ENCODE data around the gene NFATC2IP. TPM values are rescaled to one million over a fixed set of nuclear protein-coding genes. Genes with fewer than 3 reads are reported as not detected.
"Not testable (repeated sequence)": the region's sequence is repeated elsewhere in the genome, so short reads cannot be mapped to it uniquely, and the experiment has no call there.

Gene NFATC2IP
- total and polyA plus RNA-seq, 4 donors: 5.8 to 17.6 (median 11.9) TPM

DNA sequence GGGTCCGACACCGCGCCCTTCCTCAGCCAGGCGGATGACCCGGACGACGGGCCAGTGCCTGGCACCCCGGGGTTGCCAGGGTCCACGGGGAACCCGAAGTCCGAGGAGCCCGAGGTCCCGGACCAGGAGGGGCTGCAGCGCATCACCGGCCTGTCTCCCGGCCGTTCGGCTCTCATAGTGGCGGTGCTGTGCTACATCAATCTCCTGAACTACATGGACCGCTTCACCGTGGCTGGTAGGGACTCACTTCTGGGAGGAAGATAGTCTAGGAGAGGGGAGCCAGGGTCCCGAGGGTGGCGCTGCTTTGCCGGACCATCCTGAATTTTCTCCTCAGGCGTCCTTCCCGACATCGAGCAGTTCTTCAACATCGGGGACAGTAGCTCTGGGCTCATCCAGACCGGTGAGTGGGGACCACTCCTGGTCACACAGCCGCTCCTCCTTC lies 24.4 kb downstream of the NFATC2IP start:
- peaks cover 0 to 27% (median 18%) of the 10 kb centered on the region in 4 donors for H3K4me1 ChIP-seq (ENCODE audit: control insufficient read depth in 4 of 4, insufficient read depth in 4 of 4, low read length in 3 of 4)
- peaks cover 0 to 7% (median 0%) of the 10 kb centered on the region in 4 donors for H3K36me3 ChIP-seq (ENCODE audit: control insufficient read depth in 4 of 4, insufficient read depth in 3 of 4, low read depth in 1 of 4, low read length in 3 of 4)
- no peak overlapping the region for H3K27ac ChIP-seq (ENCODE audit: low read depth in 1 of 2, low read length in 2 of 2)
- peak overlapping the region; percentile 15 to 21 for H3K9ac ChIP-seq (ENCODE audit: low read depth in 1 of 2, low read length in 2 of 2)
- H3K27me3 ChIP-seq (ENCODE audit: control insufficient read depth in 4 of 4, insufficient read depth in 4 of 4, low read length in 3 of 4): no peaks in the 10 kb centered on the region
- TF ChIP-seq, protein P1, sequence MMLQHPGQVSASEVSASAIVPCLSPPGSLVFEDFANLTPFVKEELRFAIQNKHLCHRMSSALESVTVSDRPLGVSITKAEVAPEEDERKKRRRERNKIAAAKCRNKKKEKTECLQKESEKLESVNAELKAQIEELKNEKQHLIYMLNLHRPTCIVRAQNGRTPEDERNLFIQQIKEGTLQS (IDR thresholded peaks at IDR 0.05): no peak
- no peak for TF ChIP-seq FOXA2 (IDR thresholded peaks at IDR 0.05)
- TF ChIP-seq, protein P2, sequence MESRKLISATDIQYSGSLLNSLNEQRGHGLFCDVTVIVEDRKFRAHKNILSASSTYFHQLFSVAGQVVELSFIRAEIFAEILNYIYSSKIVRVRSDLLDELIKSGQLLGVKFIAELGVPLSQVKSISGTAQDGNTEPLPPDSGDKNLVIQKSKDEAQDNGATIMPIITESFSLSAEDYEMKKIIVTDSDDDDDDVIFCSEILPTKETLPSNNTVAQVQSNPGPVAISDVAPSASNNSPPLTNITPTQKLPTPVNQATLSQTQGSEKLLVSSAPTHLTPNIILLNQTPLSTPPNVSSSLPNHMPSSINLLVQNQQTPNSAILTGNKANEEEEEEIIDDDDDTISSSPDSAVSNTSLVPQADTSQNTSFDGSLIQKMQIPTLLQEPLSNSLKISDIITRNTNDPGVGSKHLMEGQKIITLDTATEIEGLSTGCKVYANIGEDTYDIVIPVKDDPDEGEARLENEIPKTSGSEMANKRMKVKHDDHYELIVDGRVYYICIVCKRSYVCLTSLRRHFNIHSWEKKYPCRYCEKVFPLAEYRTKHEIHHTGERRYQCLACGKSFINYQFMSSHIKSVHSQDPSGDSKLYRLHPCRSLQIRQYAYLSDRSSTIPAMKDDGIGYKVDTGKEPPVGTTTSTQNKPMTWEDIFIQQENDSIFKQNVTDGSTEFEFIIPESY (IDR thresholded peaks at IDR 0.05): no peak
- TF ChIP-seq, protein P3, sequence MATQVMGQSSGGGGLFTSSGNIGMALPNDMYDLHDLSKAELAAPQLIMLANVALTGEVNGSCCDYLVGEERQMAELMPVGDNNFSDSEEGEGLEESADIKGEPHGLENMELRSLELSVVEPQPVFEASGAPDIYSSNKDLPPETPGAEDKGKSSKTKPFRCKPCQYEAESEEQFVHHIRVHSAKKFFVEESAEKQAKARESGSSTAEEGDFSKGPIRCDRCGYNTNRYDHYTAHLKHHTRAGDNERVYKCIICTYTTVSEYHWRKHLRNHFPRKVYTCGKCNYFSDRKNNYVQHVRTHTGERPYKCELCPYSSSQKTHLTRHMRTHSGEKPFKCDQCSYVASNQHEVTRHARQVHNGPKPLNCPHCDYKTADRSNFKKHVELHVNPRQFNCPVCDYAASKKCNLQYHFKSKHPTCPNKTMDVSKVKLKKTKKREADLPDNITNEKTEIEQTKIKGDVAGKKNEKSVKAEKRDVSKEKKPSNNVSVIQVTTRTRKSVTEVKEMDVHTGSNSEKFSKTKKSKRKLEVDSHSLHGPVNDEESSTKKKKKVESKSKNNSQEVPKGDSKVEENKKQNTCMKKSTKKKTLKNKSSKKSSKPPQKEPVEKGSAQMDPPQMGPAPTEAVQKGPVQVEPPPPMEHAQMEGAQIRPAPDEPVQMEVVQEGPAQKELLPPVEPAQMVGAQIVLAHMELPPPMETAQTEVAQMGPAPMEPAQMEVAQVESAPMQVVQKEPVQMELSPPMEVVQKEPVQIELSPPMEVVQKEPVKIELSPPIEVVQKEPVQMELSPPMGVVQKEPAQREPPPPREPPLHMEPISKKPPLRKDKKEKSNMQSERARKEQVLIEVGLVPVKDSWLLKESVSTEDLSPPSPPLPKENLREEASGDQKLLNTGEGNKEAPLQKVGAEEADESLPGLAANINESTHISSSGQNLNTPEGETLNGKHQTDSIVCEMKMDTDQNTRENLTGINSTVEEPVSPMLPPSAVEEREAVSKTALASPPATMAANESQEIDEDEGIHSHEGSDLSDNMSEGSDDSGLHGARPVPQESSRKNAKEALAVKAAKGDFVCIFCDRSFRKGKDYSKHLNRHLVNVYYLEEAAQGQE (IDR thresholded peaks at IDR 0.05): no peak
- TF ChIP-seq JUND (IDR thresholded peaks at IDR 0.05): no peak
- no peak for TF ChIP-seq TAF1 (conservative IDR thresholded peaks at IDR 0.05)
- DNase-seq (ENCODE audit: low spot score): no peak
- H3K9me3 ChIP-seq (ENCODE audit: control insufficient read depth in 4 of 4, low read length in 3 of 4): no peaks in the 10 kb centered on the region
- H3K4me3 ChIP-seq (ENCODE audit: low read depth in 1 of 3, low read length in 3 of 3): peak overlapping the region; percentile 73 to 97 (median 79)
- 7% methylated on average over 30 of the region's 30 CpGs for WGBS

DNA sequence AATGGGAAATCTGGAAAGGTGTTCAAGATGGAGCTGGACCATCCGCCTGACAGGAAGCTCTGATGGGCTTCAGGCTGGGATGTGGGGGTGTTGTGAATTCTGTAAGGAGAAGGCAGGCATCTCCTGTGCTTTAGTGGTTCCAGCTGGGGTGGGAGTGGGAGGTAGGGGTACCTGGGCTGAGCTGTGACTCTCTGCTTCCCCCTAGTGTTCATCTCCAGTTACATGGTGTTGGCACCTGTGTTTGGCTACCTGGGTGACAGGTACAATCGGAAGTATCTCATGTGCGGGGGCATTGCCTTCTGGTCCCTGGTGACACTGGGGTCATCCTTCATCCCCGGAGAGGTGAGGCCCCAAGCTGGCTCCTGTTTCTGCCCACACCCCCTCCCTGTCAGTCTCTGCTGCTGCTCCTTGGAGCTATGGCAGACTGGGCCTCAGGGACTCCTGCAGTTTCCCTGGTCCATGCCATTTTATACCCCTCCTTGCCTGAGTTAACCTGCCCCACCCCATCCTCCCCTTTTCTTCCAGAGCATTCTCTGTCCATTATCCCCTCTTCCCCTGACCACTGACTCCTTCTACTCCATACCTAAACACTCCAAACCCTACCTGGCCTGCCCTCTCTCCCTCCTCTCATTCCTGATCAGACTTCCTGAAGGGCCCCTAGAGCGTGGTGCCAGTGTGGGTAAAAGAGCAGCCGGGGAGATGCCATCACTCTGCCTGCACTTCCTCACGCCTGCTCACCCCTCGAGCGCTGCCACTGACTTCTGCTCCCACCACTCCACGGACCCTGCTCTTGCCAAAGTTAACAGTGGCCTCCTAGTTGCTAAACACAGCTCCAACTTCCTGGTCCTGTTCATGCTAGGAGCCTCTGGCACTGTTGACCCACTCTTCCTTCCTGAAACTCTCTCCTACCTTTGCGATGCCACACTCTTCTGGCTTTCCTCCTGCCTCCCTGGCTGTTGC lies 27.2 kb downstream of the NFATC2IP start:
- Histone ChIP-seq H3K27me3 (ENCODE audit: control insufficient read depth in 4 of 4, insufficient read depth in 4 of 4, low read length in 3 of 4) (no peaks in the 10 kb centered on the region), H3K4me3 (ENCODE audit: low read depth in 1 of 3, low read length in 3 of 3) (no peak overlapping the region), H3K4me1 (ENCODE audit: control insufficient read depth in 4 of 4, insufficient read depth in 4 of 4, low read length in 3 of 4) (peaks cover 0 to 27% (median 18%) of the 10 kb centered on the region in 4 donors), H3K9me3 (ENCODE audit: control insufficient read depth in 4 of 4, low read length in 3 of 4) (no peaks in the 10 kb centered on the region), H3K36me3 (ENCODE audit: control insufficient read depth in 4 of 4, insufficient read depth in 3 of 4, low read depth in 1 of 4, low read length in 3 of 4) (peaks cover 4 to 26% (median 7%) of the 10 kb centered on the region in 4 donors), H3K9ac (ENCODE audit: low read depth in 1 of 2, low read length in 2 of 2) (no peak overlapping the region), H3K27ac (ENCODE audit: low read depth in 1 of 2, low read length in 2 of 2) (no peak overlapping the region)
- WGBS: 77% methylated on average over 11 of the region's 11 CpGs
- TF ChIP-seq, protein P4, sequence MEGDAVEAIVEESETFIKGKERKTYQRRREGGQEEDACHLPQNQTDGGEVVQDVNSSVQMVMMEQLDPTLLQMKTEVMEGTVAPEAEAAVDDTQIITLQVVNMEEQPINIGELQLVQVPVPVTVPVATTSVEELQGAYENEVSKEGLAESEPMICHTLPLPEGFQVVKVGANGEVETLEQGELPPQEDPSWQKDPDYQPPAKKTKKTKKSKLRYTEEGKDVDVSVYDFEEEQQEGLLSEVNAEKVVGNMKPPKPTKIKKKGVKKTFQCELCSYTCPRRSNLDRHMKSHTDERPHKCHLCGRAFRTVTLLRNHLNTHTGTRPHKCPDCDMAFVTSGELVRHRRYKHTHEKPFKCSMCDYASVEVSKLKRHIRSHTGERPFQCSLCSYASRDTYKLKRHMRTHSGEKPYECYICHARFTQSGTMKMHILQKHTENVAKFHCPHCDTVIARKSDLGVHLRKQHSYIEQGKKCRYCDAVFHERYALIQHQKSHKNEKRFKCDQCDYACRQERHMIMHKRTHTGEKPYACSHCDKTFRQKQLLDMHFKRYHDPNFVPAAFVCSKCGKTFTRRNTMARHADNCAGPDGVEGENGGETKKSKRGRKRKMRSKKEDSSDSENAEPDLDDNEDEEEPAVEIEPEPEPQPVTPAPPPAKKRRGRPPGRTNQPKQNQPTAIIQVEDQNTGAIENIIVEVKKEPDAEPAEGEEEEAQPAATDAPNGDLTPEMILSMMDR (IDR thresholded peaks at IDR 0.05; ENCODE audit: low read depth, low read length, missing input control): peak; percentile 29
- TF ChIP-seq, protein P5, sequence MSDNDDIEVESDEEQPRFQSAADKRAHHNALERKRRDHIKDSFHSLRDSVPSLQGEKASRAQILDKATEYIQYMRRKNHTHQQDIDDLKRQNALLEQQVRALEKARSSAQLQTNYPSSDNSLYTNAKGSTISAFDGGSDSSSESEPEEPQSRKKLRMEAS (IDR thresholded peaks at IDR 0.05): no peak
- TF ChIP-seq GABPA (IDR thresholded peaks at IDR 0.05 in 1 of 2, conservative IDR thresholded peaks at IDR 0.05 in 1 of 2): no peak
- TF ChIP-seq NR2F2 (IDR thresholded peaks at IDR 0.05): no peak
- no peak for DNase-seq (ENCODE audit: low spot score)

DNA sequence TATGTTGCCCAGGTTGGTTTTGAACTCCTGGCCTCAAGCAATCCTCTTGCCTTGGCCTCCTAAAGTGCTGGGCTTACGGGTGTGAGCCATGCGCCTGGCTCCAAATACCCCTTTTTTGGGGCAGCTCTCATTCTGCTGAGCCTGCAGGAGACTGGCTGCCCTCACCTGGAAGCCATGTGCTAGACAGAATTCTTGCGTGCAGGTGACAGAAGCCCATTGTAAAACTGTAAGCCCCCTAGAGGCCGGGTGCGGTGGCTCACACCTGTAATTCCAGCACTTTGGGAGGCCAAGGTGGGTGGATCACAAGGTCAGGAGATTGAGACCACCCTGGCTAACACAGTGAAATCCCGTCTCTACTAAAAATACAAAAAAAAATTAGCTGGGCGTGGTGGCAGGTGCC lies 29.6 kb downstream of the NFATC2IP start:
- H3K9me3 ChIP-seq (ENCODE audit: control insufficient read depth in 4 of 4, low read length in 3 of 4); H3K9ac ChIP-seq (ENCODE audit: low read depth in 1 of 2, low read length in 2 of 2); DNase-seq (ENCODE audit: low spot score); H3K27ac ChIP-seq (ENCODE audit: low read depth in 1 of 2, low read length in 2 of 2); H3K27me3 ChIP-seq (ENCODE audit: control insufficient read depth in 4 of 4, insufficient read depth in 4 of 4, low read length in 3 of 4); H3K4me3 ChIP-seq (ENCODE audit: low read depth in 1 of 3, low read length in 3 of 3): not testable (repeated sequence)
- H3K4me1 ChIP-seq (ENCODE audit: control insufficient read depth in 4 of 4, insufficient read depth in 4 of 4, low read length in 3 of 4): peaks cover 0 to 14% (median 7%) of the 10 kb centered on the region in 4 donors
- WGBS: 89% methylated on average over 7 of the region's 7 CpGs
- peaks cover 5 to 42% (median 9%) of the 10 kb centered on the region in 4 donors for H3K36me3 ChIP-seq (ENCODE audit: control insufficient read depth in 4 of 4, insufficient read depth in 3 of 4, low read depth in 1 of 4, low read length in 3 of 4)

All from liver (tissue), 9 donors.